SK-N-MC (cell line): ENCODE measurements around the gene WBP4.

Experiments used
- EZH2 ChIP-seq: fragments of 200-600 bp; sonication (generic); IDR thresholded peaks from one replicate; pipeline ENCODE4 v1.6.1; 2017; ENCODE audit warnings: antibody characterized with exemption
- POLR2AphosphoS5 ChIP-seq: IDR thresholded peaks from 2 replicates; pipeline ENCODE4 v1.6.1; 2012; ENCODE audit warnings: mild to moderate bottlenecking, low read depth, low read length, borderline replicate concordance

- TF ChIP-seq EZH2 (no peak), POLR2AphosphoS5 (no peak)
Measured at GRCh38 chr13:41034881-41035280, 26.4 kb upstream of the WBP4 start.
